Stimulated activated effector memory CD8-positive, alpha-beta T cell treated with anti-CD3 and anti-CD28 coated beads, Interleukin-12 subunit alpha, Interleukin-12 subunit beta, amount 100 ng/mL, for 72 hours (primary cell): ENCODE results near the gene CATSPER3.
"Not testable (repeated sequence)": the region's sequence is repeated elsewhere in the genome, so short reads cannot be mapped to it uniquely, and the experiment has no call there.

Source experiments
- ATAC-seq: fragments of 150-1000 bp; cut with Tn5 transposase; 2 replicates; pipeline ENCODE4 v1.10.0; 2021
- DNase-seq, 2 donors: peaks; one replicate each; pipeline ENCODE4 v3.0.0; 2021 to 2022; ENCODE audit warnings: low spot score in 2 of 2
- H3K27ac Mint-ChIP-seq: one replicate; pipeline ENCODE4 v1.8.0; 2022; ENCODE audit warnings: mild to moderate bottlenecking, mixed read lengths
- H3K36me3 Mint-ChIP-seq: one replicate; pipeline ENCODE4 v1.8.0; 2022; ENCODE audit warnings: mild to moderate bottlenecking, mixed read lengths
- H3K4me1 Mint-ChIP-seq: one replicate; pipeline ENCODE4 v1.8.0; 2022; ENCODE audit warnings: mixed read lengths
- H3K4me3 Mint-ChIP-seq: one replicate; pipeline ENCODE4 v1.8.0; 2022; ENCODE audit warnings: mild to moderate bottlenecking, mixed read lengths
- H3K9me3 Mint-ChIP-seq: one replicate; pipeline ENCODE4 v1.8.0; 2022; ENCODE audit warnings: mixed read lengths

The CATSPER3 gene

GRCh38 chr5:134958755-134959154, 9.0 kb upstream of the CATSPER3 start:
- ATAC-seq (no peak), DNase-seq (no peak)
- H3K4me3 Mint-ChIP-seq, result no peak overlapping the region
- H3K36me3 Mint-ChIP-seq, result peaks cover 14% of the 10 kb centered on the region
- no peak overlapping the region for H3K27ac Mint-ChIP-seq
- no peaks in the 10 kb centered on the region for H3K4me1 Mint-ChIP-seq
- H3K9me3 Mint-ChIP-seq, result peaks cover 7% of the 10 kb centered on the region

- DNase-seq (no peak), ATAC-seq (no peak)
- no peak overlapping the region for H3K27ac Mint-ChIP-seq
- H3K36me3 Mint-ChIP-seq, result peaks cover 14% of the 10 kb centered on the region
- no peak overlapping the region for H3K4me3 Mint-ChIP-seq
- H3K9me3 Mint-ChIP-seq, result no peaks in the 10 kb centered on the region
- H3K4me1 Mint-ChIP-seq, result peaks cover 6% of the 10 kb centered on the region
Observed at GRCh38 chr5:134963098-134963497, 4.6 kb upstream of the CATSPER3 start.

- Mint-ChIP-seq H3K4me3 (no peak overlapping the region), H3K27ac (peak overlapping the region; percentile 73), H3K4me1 (peaks cover 6% of the 10 kb centered on the region), H3K9me3 (no peaks in the 10 kb centered on the region), H3K36me3 (peaks cover 14% of the 10 kb centered on the region)
- ATAC-seq (peak; percentile 80), DNase-seq (no peak)
Observed at GRCh38 chr5:134964359-134965270, 3.1 kb upstream of the CATSPER3 start.

GRCh38 chr5:134965271-134965825, 2.4 kb upstream of the CATSPER3 start:
- Mint-ChIP-seq H3K4me3 (no peak overlapping the region), H3K27ac (peak overlapping the region; percentile 20), H3K9me3 (no peaks in the 10 kb centered on the region), H3K36me3 (peaks cover 12% of the 10 kb centered on the region), H3K4me1 (peaks cover 6% of the 10 kb centered on the region)
- ATAC-seq (peak; percentile 36), DNase-seq (no peak)

- ATAC-seq, result no peak
- H3K9me3 Mint-ChIP-seq, result no peaks in the 10 kb centered on the region
- H3K4me1 Mint-ChIP-seq, result peaks cover 6% of the 10 kb centered on the region
- H3K36me3 Mint-ChIP-seq, result peaks cover 6% of the 10 kb centered on the region
- DNase-seq, result no peak
- no peak overlapping the region for H3K4me3 Mint-ChIP-seq
- H3K27ac Mint-ChIP-seq, result no peak overlapping the region
Observed at GRCh38 chr5:134968055-134968454, 348 bp downstream of the CATSPER3 start.

GRCh38 chr5:134969166-134969565, 1.5 kb downstream of the CATSPER3 start:
- no peak overlapping the region for H3K4me3 Mint-ChIP-seq
- ATAC-seq, result no peak
- no peaks in the 10 kb centered on the region for H3K9me3 Mint-ChIP-seq
- H3K27ac Mint-ChIP-seq, result no peak overlapping the region
- H3K4me1 Mint-ChIP-seq, result peaks cover 6% of the 10 kb centered on the region
- peaks cover 6% of the 10 kb centered on the region for H3K36me3 Mint-ChIP-seq
- no peak for DNase-seq

- ATAC-seq, result no peak
- peaks cover 14% of the 10 kb centered on the region for H3K9me3 Mint-ChIP-seq
- peaks cover 6% of the 10 kb centered on the region for H3K36me3 Mint-ChIP-seq
- no peak for DNase-seq
- H3K27ac Mint-ChIP-seq, result no peak overlapping the region
- no peaks in the 10 kb centered on the region for H3K4me1 Mint-ChIP-seq
- H3K4me3 Mint-ChIP-seq, result no peak overlapping the region
Observed at GRCh38 chr5:134975078-134975715, 7.5 kb downstream of the CATSPER3 start.

GRCh38 chr5:134975843-134976242, 8.1 kb downstream of the CATSPER3 start:
- no peak for DNase-seq
- Mint-ChIP-seq H3K4me1 (no peaks in the 10 kb centered on the region), H3K9me3 (peaks cover 17% of the 10 kb centered on the region), H3K27ac (no peak overlapping the region), H3K36me3 (peaks cover 6% of the 10 kb centered on the region), H3K4me3 (no peak overlapping the region)
- ATAC-seq, result no peak

GRCh38 chr5:134976841-134977240, 9.1 kb downstream of the CATSPER3 start:
- Mint-ChIP-seq H3K9me3 (peaks cover 24% of the 10 kb centered on the region), H3K4me1 (no peaks in the 10 kb centered on the region), H3K4me3 (no peak overlapping the region), H3K27ac (no peak overlapping the region), H3K36me3 (peaks cover under 1% of the 10 kb centered on the region)
- no peak for ATAC-seq
- no peak for DNase-seq

- no peak for ATAC-seq
Observed at GRCh38 chr5:134979416-134979815, 11.7 kb downstream of the CATSPER3 start.

GRCh38 chr5:134982230-134982629, 14.5 kb downstream of the CATSPER3 start:
- H3K4me3 Mint-ChIP-seq, result no peak overlapping the region
- no peaks in the 10 kb centered on the region for H3K4me1 Mint-ChIP-seq
- no peak for DNase-seq
- H3K9me3 Mint-ChIP-seq, result peaks cover 32% of the 10 kb centered on the region
- no peak overlapping the region for H3K27ac Mint-ChIP-seq
- H3K36me3 Mint-ChIP-seq, result no peaks in the 10 kb centered on the region
- no peak for ATAC-seq

More at GRCh38 chr5:134979416-134979815, 11.7 kb downstream of the CATSPER3 start:
- no peaks in the 10 kb centered on the region for H3K4me1 Mint-ChIP-seq
- peaks cover 35% of the 10 kb centered on the region for H3K9me3 Mint-ChIP-seq
- no peak overlapping the region for H3K27ac Mint-ChIP-seq
- no peak for DNase-seq
- H3K4me3 Mint-ChIP-seq, result no peak overlapping the region
- no peaks in the 10 kb centered on the region for H3K36me3 Mint-ChIP-seq

GRCh38 chr5:134989266-134989830, 21.6 kb downstream of the CATSPER3 start:
- ATAC-seq (no peak), DNase-seq (no peak)
- no peaks in the 10 kb centered on the region for H3K36me3 Mint-ChIP-seq
- H3K4me3 Mint-ChIP-seq, result no peak overlapping the region
- no peak overlapping the region for H3K27ac Mint-ChIP-seq
- H3K9me3 Mint-ChIP-seq, result no peaks in the 10 kb centered on the region
- no peaks in the 10 kb centered on the region for H3K4me1 Mint-ChIP-seq

GRCh38 chr5:134990183-134990582, 22.5 kb downstream of the CATSPER3 start:
- H3K36me3 Mint-ChIP-seq, H3K27ac Mint-ChIP-seq, H3K4me1 Mint-ChIP-seq, ATAC-seq, DNase-seq, H3K4me3 Mint-ChIP-seq, H3K9me3 Mint-ChIP-seq: not testable (repeated sequence)

- Mint-ChIP-seq H3K9me3 (no peaks in the 10 kb centered on the region), H3K4me1 (no peaks in the 10 kb centered on the region), H3K27ac (no peak overlapping the region), H3K4me3 (no peak overlapping the region), H3K36me3 (no peaks in the 10 kb centered on the region)
- ATAC-seq (no peak), DNase-seq (no peak)
Observed at GRCh38 chr5:134992148-134992547, 24.4 kb downstream of the CATSPER3 start.

- Mint-ChIP-seq H3K4me1 (no peaks in the 10 kb centered on the region), H3K27ac (no peak overlapping the region), H3K9me3 (no peaks in the 10 kb centered on the region), H3K4me3 (no peak overlapping the region), H3K36me3 (no peaks in the 10 kb centered on the region)
- DNase-seq (no peak), ATAC-seq (no peak)
Observed at GRCh38 chr5:134993161-134993560, 25.5 kb downstream of the CATSPER3 start.
